Heart right ventricle (tissue), 16 donors: ENCODE data around the gene SCOC. TPM values are rescaled to one million over a fixed set of nuclear protein-coding genes. Genes with fewer than 3 reads are reported as not detected.

Source experiments
- ATAC-seq, 8 donors: fragments of 200-7000 bp; cut with Tn5 transposase; one replicate each; pipeline ENCODE4 v1.9.1; 2020; ENCODE audit warnings: mild to moderate bottlenecking in 8 of 8, moderate library complexity in 8 of 8, moderate number of reproducible peaks in 1 of 8
- DNase-seq, 2 donors: peaks; one replicate each; pipeline ENCODE4 v3.0.0-alpha.2; 2020
- H3K27ac ChIP-seq, 10 donors: fragments of 200-600 bp; sonication (generic) in 2 of 10; one replicate each; pipeline versions ENCODE4 v1.5.0 to v1.8.0; 2020 to 2022; ENCODE audit warnings: mild to moderate bottlenecking in 3 of 10
- H3K27me3 ChIP-seq, 7 donors: fragments of 200-600 bp; one replicate each; pipeline ENCODE4 v1.8.0; 2021 to 2022; ENCODE audit warnings: mild to moderate bottlenecking in 2 of 7
- H3K36me3 ChIP-seq, 9 donors: fragments of 200-600 bp; sonication (generic) in 1 of 9; one replicate each; pipeline versions ENCODE4 v1.5.0 to v1.8.0; 2020 to 2022; ENCODE audit warnings: mild to moderate bottlenecking in 2 of 9
- H3K4me1 ChIP-seq, 9 donors: fragments of 200-600 bp; sonication (generic) in 1 of 9; one replicate each; pipeline versions ENCODE4 v1.5.0 to v1.8.0; 2020 to 2022; ENCODE audit warnings: mild to moderate bottlenecking in 4 of 9
- H3K4me3 ChIP-seq, 10 donors: fragments of 200-600 bp; sonication (generic) in 2 of 10; one replicate each; pipeline versions ENCODE4 v1.5.0 to v1.8.0; 2020 to 2022; ENCODE audit warnings: mild to moderate bottlenecking in 7 of 10, moderate library complexity in 2 of 10
- H3K9me3 ChIP-seq, 11 donors: fragments of 200-600 bp in 10 of 11; sonication (generic) in 2 of 11; one replicate each; pipeline versions ENCODE4 v1.5.0 to v1.8.0; 2013 to 2022; ENCODE audit warnings: mild to moderate bottlenecking in 2 of 11, control low read depth in 1 of 11, moderate library complexity in 1 of 11
- CTCF ChIP-seq, 9 donors: fragments of 200-600 bp; sonication (generic) in 2 of 9; IDR thresholded peaks; one replicate each; pipeline versions ENCODE4 v1.5.0 to v1.8.0; 2021 to 2022; ENCODE audit warnings: antibody characterized with exemption in 9 of 9, mild to moderate bottlenecking in 5 of 9, moderate library complexity in 1 of 9
- WGBS, 2 donors: extraction: QIAGEN DNeasy Blood & Tissue Kit; methylation state at CpG; one replicate each; pipeline ENCODE4 v1.1.7; 2013; ENCODE audit warnings: inconsistent platforms in 1 of 2; 5-methylcytosine and 5-hydroxymethylcytosine counted together
- intact Hi-C, 10 donors: fragments of 100-400 bp; cut with DNase I; formaldehyde crosslinking; loops; one replicate each; pipeline versions ENCODE4 v1.11.1 to v1.14.2; 2022
- polyA plus RNA-seq, 2 donors: library from polyadenylated mRNA; stranded (reverse); fragments of 200-250 nt; gene quantifications; one replicate each; pipeline ENCODE4 v1.2.3, GENCODE V29; 2013
- total RNA-seq, 10 donors: library from RNA; stranded (reverse); fragmentation: NEBNext Ultra II Directional in 3 of 10; extraction: Animal tissue kit (Norgen Biotek cat#: 25700) in 3 of 10; gene quantifications; one replicate each; pipeline versions ENCODE4 v1.2.1 to v1.2.4, GENCODE V29; 2021 to 2023
- donor health status: Arrhythmogenic right ventricular cardiomyopathy.
- donor health status: ischemic (EF 13 %, LVEDD 7.1; RV severe dilation, severe dysfunction).
- donor health status: healthy with polysubstance abuse.
- donor health status: DM: no; HTN: yes; CAD: no.
- donor health status: DM: no; HTN: no; CAD: no.
- donor health status: ischemic (EF 25% LVEDD 6.9; RV normal size, moderate dysfunction).
- donor health status: ischemic (EF 25% LVEDD 5.7; RV mildly dilated, moderate dysfunction).
- donor health status: healthy.
- donor health status: DM: yes; HTN: yes; CAD: no.
- donor health status: Ischemic cardiomyopathy.
- donor health status: ischemic (EF 35%, LVEDD 5.7; RV mildly dilated, moderate dysfunction).
- donor health status: nonischemic (EF 11% LVEDD 7.7; RV severe dilation, severe dysfunction).
- donor health status: DM: yes; HTN: yes; CAD: no.
- donor health status: PGD.
- donor health status: ischemic (EF 29% LVEDD 5.4; RV normal size, mild dysfunction).
- donor health status: nonischemic (EF 23%, LVEDD 6.1; RV moderate dilation, normal function).

SCOC gene
- total and polyA plus RNA-seq, 12 donors: 41.0 to 76.8 (median 66.6) TPM

DNA sequence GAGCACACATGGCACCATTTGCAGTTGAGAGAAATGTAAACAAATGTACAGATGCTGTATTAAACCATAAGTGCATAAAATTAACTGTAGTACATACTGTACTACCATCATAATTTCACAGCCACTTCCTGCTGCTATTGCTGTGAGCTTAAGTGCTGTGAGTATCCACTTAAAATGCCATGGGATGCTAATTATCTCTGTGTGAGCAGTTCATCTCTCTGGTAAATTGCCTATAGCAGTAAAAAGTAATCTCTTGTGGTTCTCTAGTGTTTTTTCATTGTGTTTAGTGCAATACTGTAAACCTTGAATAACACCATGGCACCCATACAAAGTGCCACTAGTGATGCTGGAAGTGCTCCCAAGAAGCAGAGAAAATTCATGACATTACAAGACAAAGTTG lies 9.9 kb upstream of the SCOC start:
- no peak for ATAC-seq
- intact Hi-C loops: loop anchor here in 9 of 10 donors (2.0 to 10.0 kb wide), 7 partner anchors 241 to 491 kb away; no protein-coding TSS in a partner anchor

GRCh38 chr4:140367738-140368137 lies 5.7 kb upstream of the SCOC start:
- DNase-seq: no peak
- no peaks in the 10 kb centered on the region for H3K27me3 ChIP-seq
- H3K36me3 ChIP-seq: no peaks in the 10 kb centered on the region
- no peaks in the 10 kb centered on the region for H3K9me3 ChIP-seq
- TF ChIP-seq CTCF (IDR thresholded peaks at IDR 0.05): no peak
- peaks cover 0 to 6% (median 5%) of the 10 kb centered on the region in 9 donors for H3K4me1 ChIP-seq
- WGBS, 2 donors: 65 to 76% methylated on average over 2 of the region's 2 CpGs
- no peak for ATAC-seq
- no peak overlapping the region for H3K4me3 ChIP-seq
- intact Hi-C loops: loop anchor here in 4 of 10 donors (10.0 kb wide), 4 partner anchors 237 to 487 kb away; no protein-coding TSS in a partner anchor
- H3K27ac ChIP-seq: no peak overlapping the region

More for the DNA sequence above, 9.9 kb upstream of the SCOC start:
- H3K4me1 ChIP-seq: peaks cover 0 to 7% (median 0%) of the 10 kb centered on the region in 9 donors
- no peak overlapping the region for H3K4me3 ChIP-seq
- no peak for TF ChIP-seq CTCF (IDR thresholded peaks at IDR 0.05)
- no peak for DNase-seq
- no peaks in the 10 kb centered on the region for H3K9me3 ChIP-seq
- no peaks in the 10 kb centered on the region for H3K36me3 ChIP-seq
- H3K27ac ChIP-seq: no peak overlapping the region
- no peaks in the 10 kb centered on the region for H3K27me3 ChIP-seq

- H3K27ac ChIP-seq: no peak overlapping the region
- no peak for ATAC-seq
- TF ChIP-seq CTCF (IDR thresholded peaks at IDR 0.05): no peak
- peaks cover 0 to 7% (median 5%) of the 10 kb centered on the region in 9 donors for H3K4me1 ChIP-seq
- WGBS, 2 donors: 81 to 85% methylated on average over 3 of the region's 3 CpGs
- no peaks in the 10 kb centered on the region for H3K9me3 ChIP-seq
- H3K27me3 ChIP-seq: no peaks in the 10 kb centered on the region
- no peak overlapping the region for H3K4me3 ChIP-seq
- intact Hi-C loops: loop anchor here in 4 of 10 donors (10.0 kb wide), 4 partner anchors 236 to 486 kb away; no protein-coding TSS in a partner anchor
- DNase-seq: no peak
- no peaks in the 10 kb centered on the region for H3K36me3 ChIP-seq
These were observed 4.8 kb upstream of the SCOC start for GRCh38 chr4:140368686-140369085.

GRCh38 chr4:140372751-140373327 lies 607 bp upstream of the SCOC start:
- Histone ChIP-seq H3K9me3 (no peaks in the 10 kb centered on the region), H3K4me1 (peaks cover 0 to 46% (median 40%) of the 10 kb centered on the region in 9 donors), H3K27me3 (no peaks in the 10 kb centered on the region), H3K36me3 (no peaks in the 10 kb centered on the region), H3K27ac (peak overlapping the region in 9 of 10 donors; percentile 64 to 97 (median 94)), H3K4me3 (peak overlapping the region; percentile 39 to 96 (median 85))
- peak in 3 of 9 donors; percentile 7 to 35 (median 34) for TF ChIP-seq CTCF (IDR thresholded peaks at IDR 0.05)
- intact Hi-C loops: loop anchor here in 6 of 10 donors (5.0 to 10.0 kb wide), 5 partner anchors 54 to 384 kb away; partner anchors contain the start of genes ELMOD2 (in 3 of the 6), TBC1D9 (in 2 of the 6) and CLGN (in 1 of the 6)
- ATAC-seq: peak in 5 of 8 donors; percentile 19 to 50 (median 38)
- no peak for DNase-seq
- 1% methylated on average over 21 of the region's 21 CpGs for WGBS, 2 donors
